ENCODE results near the gene ZNF334. TPM values are rescaled to one million over a fixed set of nuclear protein-coding genes. Genes with fewer than 3 reads are reported as not detected.

The ZNF334 gene
- total RNA-seq, 4 donors from 2014 or later: 4.4 to 19.8 (median 6.2) TPM

DNA sequence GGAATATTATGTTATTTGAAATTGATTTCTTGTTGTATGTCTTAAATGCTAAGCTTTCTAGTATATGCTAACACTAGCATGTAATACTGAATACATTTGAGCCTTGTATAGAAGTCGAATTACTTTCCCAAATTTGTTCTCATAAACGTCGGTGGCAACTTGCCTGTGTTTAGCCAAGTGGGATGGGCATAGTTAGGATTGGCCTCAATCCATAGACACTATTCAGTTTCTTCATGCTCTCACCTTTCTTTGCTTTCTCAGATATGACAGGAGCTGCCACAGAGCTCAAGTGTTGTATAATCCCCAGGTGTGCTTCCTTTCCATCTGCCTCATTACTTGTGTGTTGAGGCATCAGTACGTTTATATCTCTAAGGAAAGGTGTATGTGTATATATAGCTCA, 19.3 kb downstream of the ZNF334 start:
- TF ChIP-seq, protein P1, sequence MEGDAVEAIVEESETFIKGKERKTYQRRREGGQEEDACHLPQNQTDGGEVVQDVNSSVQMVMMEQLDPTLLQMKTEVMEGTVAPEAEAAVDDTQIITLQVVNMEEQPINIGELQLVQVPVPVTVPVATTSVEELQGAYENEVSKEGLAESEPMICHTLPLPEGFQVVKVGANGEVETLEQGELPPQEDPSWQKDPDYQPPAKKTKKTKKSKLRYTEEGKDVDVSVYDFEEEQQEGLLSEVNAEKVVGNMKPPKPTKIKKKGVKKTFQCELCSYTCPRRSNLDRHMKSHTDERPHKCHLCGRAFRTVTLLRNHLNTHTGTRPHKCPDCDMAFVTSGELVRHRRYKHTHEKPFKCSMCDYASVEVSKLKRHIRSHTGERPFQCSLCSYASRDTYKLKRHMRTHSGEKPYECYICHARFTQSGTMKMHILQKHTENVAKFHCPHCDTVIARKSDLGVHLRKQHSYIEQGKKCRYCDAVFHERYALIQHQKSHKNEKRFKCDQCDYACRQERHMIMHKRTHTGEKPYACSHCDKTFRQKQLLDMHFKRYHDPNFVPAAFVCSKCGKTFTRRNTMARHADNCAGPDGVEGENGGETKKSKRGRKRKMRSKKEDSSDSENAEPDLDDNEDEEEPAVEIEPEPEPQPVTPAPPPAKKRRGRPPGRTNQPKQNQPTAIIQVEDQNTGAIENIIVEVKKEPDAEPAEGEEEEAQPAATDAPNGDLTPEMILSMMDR (IDR thresholded peaks at IDR 0.05): no peak
- no peak for TF ChIP-seq POLR2A (IDR thresholded peaks at IDR 0.05)
- Histone ChIP-seq H3K27me3 (no peaks in the 10 kb centered on the region), H3K4me1 (no peaks in the 10 kb centered on the region), H3K27ac (no peak overlapping the region), H3K9me3 (no peaks in the 10 kb centered on the region), H3K36me3 (no peaks in the 10 kb centered on the region), H3K4me3 (no peak overlapping the region)
- no peak for DNase-seq

DNA sequence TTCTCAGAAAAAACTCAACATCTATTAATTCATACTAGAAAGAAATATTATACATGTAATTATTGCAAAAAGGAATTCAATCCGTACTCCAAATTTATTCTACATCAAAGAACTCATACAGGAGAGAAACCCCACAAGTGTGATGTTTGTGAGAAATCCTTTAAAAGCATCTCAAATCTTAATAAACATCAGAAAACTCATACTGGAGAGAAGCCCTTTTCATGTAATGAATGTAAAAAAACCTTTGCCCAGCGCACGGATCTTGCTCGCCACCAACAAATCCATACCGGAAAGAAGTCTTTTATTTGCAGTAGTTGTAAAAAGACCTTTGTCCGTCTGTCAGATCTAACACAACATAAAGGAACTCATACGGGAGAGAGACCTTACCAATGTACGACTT, 22.0 kb downstream of the ZNF334 start:
- no peak for DNase-seq
- TF ChIP-seq, protein P1 (IDR thresholded peaks at IDR 0.05): no peak
- no peak for TF ChIP-seq POLR2A (IDR thresholded peaks at IDR 0.05)
- H3K4me3 ChIP-seq: no peak overlapping the region

DNA sequence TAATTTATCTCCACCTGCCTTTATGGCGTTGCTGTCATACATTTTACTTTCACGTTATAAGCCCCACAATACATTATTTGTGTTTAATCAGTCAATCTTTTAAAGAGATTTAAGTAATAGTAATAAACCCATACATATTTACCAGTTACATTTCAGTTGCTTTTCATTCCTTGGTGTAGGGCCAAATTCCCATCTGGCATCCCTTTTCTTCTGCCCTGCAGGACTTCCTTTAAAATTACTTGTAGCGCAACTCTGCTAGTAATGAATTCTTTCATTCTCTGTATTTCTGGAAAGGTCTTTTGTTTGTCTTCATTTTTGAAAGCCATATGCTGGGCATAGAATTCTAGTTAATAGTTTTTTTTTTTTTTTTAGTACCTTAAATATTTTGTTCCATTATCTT, 24.9 kb downstream of the ZNF334 start:
- peaks cover 0 to 3% of the 10 kb centered on the region in 2 donors for H3K27me3 ChIP-seq
- TF ChIP-seq POLR2A (IDR thresholded peaks at IDR 0.05): no peak
- TF ChIP-seq, protein P1 (IDR thresholded peaks at IDR 0.05): no peak
- no peak for DNase-seq

More for the DNA sequence above, 22.0 kb downstream of the ZNF334 start:
- no peaks in the 10 kb centered on the region for H3K27me3 ChIP-seq
- H3K9me3 ChIP-seq: no peaks in the 10 kb centered on the region
- H3K4me1 ChIP-seq: no peaks in the 10 kb centered on the region
- no peak overlapping the region for H3K27ac ChIP-seq
- H3K36me3 ChIP-seq: no peaks in the 10 kb centered on the region

DNA sequence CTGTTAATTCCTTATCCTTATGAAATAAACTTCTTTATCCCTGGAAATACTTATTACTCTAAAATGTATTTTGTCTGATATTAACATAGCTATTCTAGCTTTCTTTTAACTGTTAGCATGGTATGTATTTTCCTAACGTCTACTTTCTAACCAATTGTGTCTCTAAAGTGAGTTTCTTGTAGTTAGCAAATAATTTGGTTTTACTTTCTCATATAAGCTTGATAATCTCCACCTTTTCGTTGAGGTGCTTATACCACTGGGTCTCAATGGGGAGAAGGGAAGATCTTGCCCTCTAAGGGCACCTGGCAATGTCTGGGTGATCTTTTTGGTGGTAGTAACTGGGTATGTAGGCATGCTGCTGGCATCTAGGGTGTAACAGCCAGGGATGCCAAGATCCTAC, 25.7 kb downstream of the ZNF334 start:
- peaks cover 0 to 3% of the 10 kb centered on the region in 2 donors for H3K27me3 ChIP-seq
- H3K27ac ChIP-seq: no peak overlapping the region
- no peaks in the 10 kb centered on the region for H3K4me1 ChIP-seq
- TF ChIP-seq, protein P1 (IDR thresholded peaks at IDR 0.05): no peak
- TF ChIP-seq POLR2A (IDR thresholded peaks at IDR 0.05): no peak
- H3K4me3 ChIP-seq: no peak overlapping the region
- no peak for DNase-seq
- no peaks in the 10 kb centered on the region for H3K36me3 ChIP-seq
- H3K9me3 ChIP-seq: no peaks in the 10 kb centered on the region

More for the DNA sequence above, 24.9 kb downstream of the ZNF334 start:
- Histone ChIP-seq H3K36me3 (no peaks in the 10 kb centered on the region), H3K27ac (no peak overlapping the region), H3K4me3 (no peak overlapping the region), H3K4me1 (no peaks in the 10 kb centered on the region), H3K9me3 (no peaks in the 10 kb centered on the region)

DNA sequence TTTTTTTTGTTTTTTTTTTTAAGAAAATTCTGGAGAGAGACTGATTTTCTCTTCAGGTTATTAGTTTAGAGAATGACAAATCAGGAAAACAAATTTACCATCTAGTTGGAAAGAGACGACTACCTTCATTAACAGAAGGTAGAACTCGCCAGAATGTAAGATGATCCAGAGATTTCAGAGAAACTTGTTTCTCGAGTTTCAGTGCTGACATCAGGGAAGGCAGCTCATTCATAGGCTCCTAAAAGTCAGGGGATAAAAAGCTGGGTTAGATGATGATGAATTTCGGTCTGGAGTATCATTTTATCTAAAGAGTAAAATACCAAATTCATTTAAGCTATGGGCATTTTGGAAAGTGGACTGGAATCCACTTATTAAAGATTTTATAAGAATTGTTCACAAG, 27.9 kb downstream of the ZNF334 start:
- Histone ChIP-seq H3K27me3 (peaks cover 0 to 3% of the 10 kb centered on the region in 2 donors), H3K36me3 (no peaks in the 10 kb centered on the region), H3K9me3 (no peaks in the 10 kb centered on the region), H3K4me1 (no peaks in the 10 kb centered on the region), H3K4me3 (no peak overlapping the region), H3K27ac (no peak overlapping the region)
- TF ChIP-seq POLR2A (IDR thresholded peaks at IDR 0.05): no peak
- TF ChIP-seq, protein P1 (IDR thresholded peaks at IDR 0.05): no peak
- no peak for DNase-seq

DNA sequence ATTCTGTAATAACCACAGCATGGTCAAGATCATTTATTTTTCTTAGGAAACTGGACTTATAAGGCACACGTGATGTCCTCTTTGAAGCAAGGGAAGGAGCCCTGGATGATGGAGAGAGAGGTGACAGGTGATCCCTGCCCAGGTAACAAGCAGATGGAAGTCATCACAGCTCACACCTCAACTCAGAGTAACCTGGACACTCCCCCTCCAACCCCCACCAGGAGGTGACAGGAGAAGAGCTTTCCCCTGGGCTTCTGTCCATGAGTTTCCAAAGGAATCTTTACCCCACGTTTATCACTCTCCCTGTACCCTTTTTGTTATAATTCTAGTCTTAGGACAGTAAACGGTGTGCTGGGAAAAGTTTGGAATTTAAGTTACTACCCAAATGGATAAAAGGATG, 28.4 kb downstream of the ZNF334 start:
- Histone ChIP-seq H3K9me3 (no peaks in the 10 kb centered on the region), H3K36me3 (no peaks in the 10 kb centered on the region), H3K27me3 (peaks cover 0 to 3% of the 10 kb centered on the region in 2 donors), H3K4me3 (no peak overlapping the region), H3K4me1 (no peaks in the 10 kb centered on the region), H3K27ac (no peak overlapping the region)
- TF ChIP-seq, protein P1 (IDR thresholded peaks at IDR 0.05): no peak
- no peak for TF ChIP-seq POLR2A (IDR thresholded peaks at IDR 0.05)
- no peak for DNase-seq

All from Peyer's patch (tissue), 4 donors.